Colon (tissue), 2 donors: ENCODE data around the gene EFNA5.

Source experiments
- FAIRE-seq: peaks from 2 replicates; lab custom pipeline; 2012; peaks lifted over from hg19 to GRCh38; lab: Jason Lieb, UNC
- donor health status: control.
- donor health status: control.

The EFNA5 gene

GRCh38 chr5:107484281-107484680 lies 186.5 kb downstream of the EFNA5 start:
- FAIRE-seq, result no peak

DNA sequence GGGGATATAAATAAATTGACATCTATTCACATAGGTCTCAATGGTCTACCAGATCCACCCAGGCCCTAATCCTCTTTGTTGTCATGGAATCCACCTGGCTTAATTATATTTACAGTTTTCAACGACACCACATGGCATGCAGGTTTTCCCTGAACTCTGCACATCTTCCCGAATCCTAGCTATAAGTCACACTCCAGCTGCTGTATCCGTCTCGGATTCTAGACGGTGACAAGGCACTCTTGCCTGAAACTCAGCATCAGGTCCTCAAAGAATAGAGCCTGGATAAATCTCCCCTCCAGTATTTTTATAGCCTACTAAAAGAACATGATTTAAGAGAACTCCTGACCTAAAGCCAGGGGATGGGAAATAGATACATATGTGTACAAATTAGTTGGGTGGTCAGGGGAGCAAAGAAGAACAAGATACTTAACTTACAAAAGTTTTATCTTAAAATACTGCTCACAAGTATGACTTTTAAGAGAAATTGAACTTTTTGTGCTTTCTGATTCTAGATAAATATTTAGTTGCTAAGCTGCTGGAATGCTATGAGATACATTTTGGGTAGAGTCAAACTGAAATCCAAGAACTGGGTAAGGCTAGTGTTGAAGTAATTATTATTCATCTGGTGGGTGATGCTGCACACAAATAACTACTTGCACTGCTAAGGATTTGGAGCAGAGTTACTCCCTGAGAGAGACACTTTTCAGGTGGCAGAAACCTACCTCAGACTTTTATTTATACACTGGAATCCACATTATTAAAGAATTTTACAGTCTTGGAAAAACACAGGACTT lies 187.3 kb downstream of the EFNA5 start:
- no peak for FAIRE-seq

- no peak for FAIRE-seq
Observed at GRCh38 chr5:107478068-107478641, 192.6 kb downstream of the EFNA5 start.

DNA sequence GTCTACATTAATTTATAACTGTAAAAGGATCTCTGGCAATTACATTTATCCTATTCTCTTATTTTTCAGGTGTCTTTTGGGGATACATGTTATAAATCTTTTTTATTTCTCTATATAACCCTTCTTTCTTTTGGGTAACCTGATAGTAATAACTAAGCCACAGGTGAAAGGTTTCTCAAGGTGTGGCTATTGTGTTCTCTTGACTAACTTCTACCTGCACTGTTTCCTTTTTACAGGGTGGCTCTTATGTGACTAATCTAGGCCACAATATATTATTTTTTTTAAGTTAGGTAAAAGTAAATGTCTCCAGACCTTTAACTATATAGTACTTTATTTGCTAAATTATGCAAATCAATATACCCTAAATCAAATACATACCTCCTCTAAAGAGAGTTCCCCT lies 193.2 kb downstream of the EFNA5 start:
- FAIRE-seq, result no peak

DNA sequence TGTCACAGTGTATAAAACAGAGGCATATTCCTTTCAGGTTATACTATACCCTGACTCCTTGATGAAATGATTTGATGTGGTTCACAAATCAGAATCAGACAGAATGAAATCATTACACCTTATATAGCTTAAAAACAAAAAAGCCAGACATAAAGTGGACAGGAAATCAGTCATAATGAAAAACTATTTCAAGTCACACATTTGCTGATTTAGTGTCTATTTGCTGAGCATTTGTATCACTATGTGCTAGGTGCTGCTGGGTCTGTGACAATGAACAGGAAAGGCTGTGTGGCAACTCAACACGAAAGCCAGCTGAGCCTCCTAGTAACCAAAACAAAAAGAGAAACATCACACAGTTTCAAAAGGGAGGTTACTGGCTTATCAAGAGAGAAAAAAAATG lies 194.0 kb downstream of the EFNA5 start:
- FAIRE-seq, result no peak

DNA sequence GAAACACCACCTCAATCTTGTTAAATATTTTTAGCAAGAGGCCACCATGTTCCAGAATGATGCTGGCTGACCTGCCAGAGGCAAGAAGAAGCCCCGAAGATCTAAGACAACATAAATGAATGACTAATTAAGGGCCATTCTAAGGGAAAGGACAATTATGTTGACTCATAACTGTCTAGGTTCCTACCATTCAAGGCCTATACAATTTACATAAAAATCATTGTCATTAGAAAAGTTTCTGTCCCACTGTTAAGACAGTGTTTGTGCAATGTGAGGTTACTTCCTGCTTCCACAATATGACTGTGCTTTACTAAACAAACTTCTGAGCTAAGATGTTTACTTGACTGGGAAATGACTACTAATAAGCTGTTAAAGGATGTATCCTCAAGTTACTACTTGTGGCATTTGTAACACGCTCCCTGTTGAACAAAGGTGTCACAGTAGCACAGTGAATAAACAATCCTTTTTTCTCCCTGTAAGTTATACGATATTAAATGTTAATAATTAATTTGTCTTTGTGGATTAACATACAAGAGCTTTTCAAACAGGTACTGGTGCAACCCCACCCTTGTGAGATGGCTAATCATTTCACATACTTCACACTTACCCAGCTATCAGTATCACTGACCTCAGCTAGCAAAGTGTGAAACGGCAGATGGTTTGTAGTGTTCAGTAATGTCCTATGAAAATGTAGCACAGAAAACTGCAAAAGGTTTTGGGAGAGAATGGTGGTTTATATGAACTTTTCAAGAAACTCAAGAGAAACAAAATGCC lies 195.8 kb downstream of the EFNA5 start:
- FAIRE-seq, result no peak

DNA sequence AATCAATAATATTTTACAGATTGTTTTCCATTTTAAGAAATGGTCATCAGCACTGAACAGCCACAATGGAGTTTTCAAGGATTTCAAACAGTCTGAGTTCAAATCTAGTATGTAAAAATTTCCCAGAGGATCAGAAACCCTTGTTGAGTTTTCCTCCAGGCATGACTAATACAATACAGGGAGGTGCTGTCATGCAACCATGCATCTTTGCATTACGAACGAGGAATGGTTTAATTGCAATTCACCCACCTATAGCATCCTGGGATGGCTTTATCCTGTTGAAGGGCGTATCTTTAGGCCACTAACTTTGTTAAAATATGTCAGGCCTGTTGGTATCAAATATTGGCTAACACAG lies 196.4 kb downstream of the EFNA5 start:
- FAIRE-seq, result no peak

DNA sequence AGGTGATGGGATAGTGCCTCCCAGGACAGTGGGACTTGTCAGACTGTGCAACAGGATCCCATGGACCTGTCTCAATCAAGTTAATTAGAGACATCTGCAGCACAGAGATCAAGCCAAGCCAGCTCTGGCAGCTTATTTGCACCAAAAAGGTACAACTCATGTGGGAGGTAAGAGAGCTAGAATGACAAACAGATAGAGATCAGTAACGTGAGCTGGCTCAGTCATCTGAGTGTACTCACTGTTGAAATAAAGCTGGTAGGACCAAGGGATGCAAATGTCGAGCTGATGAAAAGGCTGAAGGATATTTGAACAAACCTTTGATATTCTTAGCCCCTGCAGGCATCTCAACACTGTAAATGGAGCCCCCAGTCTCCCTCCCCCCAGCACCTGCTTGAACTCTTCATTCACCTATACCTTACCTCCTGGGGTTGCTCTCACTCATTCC lies 198.1 kb downstream of the EFNA5 start:
- no peak for FAIRE-seq

DNA sequence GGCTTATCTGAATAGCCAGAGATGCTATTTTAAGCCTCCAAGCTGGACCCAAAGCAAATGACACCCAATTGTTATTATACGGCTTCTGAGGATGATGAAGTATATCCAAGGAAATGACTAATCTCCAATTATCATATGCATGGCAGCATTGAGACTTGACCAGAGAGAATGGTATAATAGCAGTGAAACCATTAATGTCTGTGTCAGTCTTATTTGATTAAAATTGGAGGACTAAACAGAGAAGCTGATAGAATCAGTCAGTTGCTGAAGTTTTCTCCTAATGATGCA lies 200.5 kb downstream of the EFNA5 start:
- FAIRE-seq, result no peak

DNA sequence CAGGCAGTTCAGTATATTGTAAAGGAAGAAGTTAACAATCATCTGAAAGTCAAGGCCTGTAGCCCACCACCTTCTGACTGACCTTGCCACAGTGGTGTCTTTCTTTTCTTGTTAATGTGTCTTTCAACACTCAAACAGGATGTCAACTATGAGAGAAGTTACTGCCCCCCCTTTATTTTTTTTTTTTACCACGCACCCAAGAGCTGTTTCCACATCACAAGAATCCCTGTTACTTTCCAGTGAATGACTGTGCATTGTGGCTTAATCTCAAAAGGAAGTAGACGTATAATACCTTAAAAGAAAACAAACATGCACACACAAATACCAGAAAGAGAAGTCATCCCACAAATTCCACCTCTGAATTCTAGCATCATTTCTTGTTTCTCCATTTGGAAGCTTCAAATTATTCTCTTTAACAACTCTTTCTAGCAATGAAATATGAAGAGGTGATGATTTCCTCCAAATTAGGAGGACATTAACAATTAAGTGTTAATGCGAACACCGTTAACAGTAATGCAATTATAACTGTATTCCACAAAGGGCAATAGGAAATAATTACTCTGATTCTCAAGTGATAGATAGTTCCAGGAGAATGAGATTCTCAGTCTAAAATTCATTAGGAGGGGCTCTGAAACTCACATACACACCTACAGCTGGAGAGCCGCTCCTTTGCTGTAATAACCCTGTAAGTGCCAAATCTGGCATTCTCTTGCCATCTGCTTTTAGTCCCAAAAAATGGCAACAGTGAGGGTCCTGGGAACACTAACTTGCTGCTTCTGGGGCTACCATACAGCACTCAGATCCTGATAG lies 201.0 kb downstream of the EFNA5 start:
- FAIRE-seq, result no peak

DNA sequence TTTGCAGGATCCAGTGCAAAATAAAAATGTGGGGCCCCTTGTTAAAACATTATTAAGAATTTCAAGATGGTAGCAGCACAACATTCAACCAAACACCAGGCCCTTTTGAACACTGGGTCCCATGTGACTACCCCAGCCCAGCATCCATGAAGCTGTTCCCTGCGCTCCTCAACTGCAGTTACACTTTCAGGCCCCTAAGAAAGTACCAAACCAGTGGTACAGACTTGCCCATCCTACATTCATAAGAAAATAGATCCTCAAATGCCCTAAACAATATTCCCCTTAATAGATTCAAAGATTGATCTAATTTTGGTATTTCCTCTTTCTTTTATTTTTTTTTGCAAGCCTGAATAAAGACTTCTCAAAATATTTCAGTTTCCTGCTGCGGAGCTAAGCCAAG lies 201.7 kb downstream of the EFNA5 start:
- no peak for FAIRE-seq

DNA sequence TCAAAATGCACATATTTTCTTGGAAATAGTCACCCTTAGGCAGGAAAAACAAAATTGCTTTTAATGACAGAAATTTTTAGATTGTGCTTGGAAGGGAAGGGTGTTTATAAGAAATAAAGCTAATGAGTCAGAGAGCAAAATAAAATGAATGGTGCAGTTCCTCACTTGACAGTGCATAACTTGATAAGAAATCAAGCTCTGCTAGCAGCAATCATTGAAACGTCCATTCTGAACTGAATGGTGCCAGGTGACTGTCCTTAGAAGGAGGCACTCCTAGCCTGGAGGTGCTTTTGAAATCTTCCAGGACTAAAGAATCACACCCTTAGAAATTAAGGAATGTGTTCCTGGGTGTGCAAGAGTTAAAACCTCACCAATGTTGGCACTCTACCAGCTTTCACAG lies 202.5 kb downstream of the EFNA5 start:
- FAIRE-seq, result no peak

DNA sequence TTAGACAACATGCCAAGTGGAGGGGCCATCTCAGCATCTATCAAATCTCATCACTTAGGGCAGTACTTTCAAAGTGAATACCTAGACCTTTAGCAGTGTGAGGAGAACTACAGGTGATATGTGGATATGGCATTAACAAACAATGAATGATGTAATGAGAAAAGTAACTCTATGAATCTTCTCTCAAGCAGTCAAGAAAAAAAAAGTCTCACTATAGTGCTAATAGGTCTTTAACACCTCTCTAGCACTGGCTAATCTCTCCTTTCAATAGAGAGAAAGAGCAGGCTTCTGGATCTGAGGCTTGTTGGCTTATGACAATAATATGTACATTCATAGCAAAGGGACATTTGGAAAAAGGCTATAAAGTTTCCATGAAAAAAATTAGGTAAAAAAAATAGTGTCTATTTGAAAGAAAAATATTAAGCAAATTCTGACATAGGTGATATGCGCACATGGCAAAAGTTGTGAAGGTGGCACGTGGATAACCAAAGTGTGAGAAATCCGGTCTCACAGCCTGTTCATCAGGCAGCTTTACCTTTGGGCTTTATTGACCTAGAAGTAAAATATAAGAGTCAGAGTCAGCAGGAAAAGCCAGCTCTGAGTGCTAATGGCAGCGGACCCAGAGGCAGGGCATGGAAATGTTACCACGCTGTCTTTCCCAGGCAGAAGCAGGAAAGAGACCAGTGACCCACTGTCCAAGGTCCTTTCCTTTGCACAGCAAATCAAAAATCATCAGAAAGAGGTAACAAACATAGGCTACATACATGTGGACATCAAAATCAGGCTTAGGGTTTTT lies 203.4 kb downstream of the EFNA5 start:
- FAIRE-seq, result no peak

DNA sequence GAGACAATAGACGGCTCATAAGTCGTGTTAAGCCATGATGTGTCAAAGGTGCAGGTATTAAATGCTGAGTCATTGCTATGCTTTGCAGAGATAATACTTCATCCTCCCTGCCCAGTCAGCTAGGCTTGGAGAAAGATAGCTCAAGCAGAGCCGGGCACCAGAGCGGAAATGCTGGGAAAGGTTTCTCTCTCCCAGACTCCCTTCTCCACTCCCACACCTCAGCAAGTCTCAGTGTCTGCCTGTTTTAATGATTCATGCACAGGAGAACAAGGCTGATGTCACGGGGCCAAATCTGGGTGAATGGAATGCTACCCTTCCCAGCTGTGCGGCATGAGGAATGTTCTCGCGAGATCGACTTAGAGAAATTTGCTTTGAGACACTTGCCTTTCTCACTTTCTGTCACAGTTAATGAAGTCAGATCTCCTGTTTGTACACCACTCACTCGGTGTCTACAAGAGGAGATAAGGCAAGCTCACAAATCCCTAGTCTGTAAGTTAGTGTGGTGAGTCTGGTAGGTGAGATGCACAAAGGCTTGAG lies 204.4 kb downstream of the EFNA5 start:
- no peak for FAIRE-seq

DNA sequence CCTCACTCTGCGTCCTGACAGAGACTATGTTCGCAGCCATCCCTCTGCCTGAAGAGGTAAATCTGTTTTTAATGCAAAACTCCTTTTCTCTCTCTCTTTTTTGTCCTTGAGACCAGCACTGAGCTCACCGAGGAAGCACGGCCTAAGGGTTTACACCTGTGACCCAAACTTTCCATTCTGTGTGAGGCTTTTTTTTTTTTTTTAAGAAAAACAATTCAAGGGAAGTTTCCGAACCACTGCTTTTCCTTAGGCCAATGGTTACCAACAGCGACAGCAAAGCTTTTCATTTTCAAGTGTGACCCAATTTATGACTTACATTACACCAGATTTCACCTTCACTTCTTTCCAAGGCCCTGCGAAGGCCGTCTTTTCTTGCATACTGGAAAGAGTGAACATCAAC lies 205.9 kb downstream of the EFNA5 start:
- FAIRE-seq, result no peak

GRCh38 chr5:107464416-107464815 lies 206.3 kb downstream of the EFNA5 start:
- FAIRE-seq, result no peak

GRCh38 chr5:107463731-107464130 lies 207.0 kb downstream of the EFNA5 start:
- FAIRE-seq, result no peak

DNA sequence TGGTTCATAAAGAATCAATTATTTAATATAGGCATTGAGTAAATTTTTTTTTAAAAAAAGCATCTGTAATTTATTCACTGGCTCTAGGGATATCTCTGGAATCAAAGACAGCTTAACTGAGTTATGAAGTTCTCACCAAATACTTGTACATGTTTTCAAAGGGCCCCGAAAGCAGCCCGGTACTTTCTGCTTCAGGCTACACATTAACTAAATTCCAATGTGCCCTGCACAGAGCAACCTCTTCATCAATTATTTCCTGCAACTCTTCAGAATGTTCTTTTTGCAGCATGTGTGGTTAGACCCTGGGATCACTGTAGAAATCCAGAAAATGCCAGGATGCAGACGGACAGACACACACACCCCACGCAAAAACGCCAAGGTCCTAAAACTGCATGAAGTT lies 209.0 kb downstream of the EFNA5 start:
- FAIRE-seq, result no peak

GRCh38 chr5:107460789-107461188 lies 209.9 kb downstream of the EFNA5 start:
- FAIRE-seq, result no peak

- no peak for FAIRE-seq
Observed at GRCh38 chr5:107459605-107460004, 211.1 kb downstream of the EFNA5 start.

GRCh38 chr5:107458322-107458721 lies 212.4 kb downstream of the EFNA5 start:
- no peak for FAIRE-seq

DNA sequence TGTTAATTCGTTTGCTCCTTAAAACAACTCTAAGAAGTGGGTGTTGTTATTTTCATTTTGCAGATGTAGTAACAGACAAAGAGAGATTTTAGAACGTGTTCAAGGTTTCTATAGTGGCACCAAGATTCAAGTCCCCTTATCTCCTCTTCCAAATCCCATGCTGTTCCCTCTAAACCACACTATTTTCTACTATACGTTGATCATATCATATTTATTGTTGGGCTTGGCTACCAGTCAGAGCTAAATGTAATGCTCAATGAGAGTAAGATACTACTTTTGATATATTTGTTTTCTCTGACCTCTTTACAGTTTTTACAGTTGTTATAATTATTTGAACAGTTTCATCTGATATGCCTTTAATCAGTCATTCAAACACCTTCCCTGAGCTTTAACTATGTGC lies 212.9 kb downstream of the EFNA5 start:
- no peak for FAIRE-seq
